WERI-Rb-1 (cell line): ENCODE measurements around the gene ZBED6.
"Not testable (repeated sequence)": the region's sequence is repeated elsewhere in the genome, so short reads cannot be mapped to it uniquely, and the experiment has no call there.

Experiments
- DNase-seq: peaks from one replicate; pipeline ENCODE4 v3.0.0-alpha.2; 2020
- H3K27ac ChIP-seq: fragments of 250-450 bp; sonication (Bioruptor Pico); 2 replicates; pipeline ENCODE4 v1.5.1; 2020; ENCODE audit warnings: mild to moderate bottlenecking, moderate library complexity
- H3K27me3 ChIP-seq: fragments of 250-450 bp; sonication (Bioruptor Pico); 2 replicates; pipeline ENCODE4 v1.5.1; 2021; ENCODE audit warnings: mild to moderate bottlenecking, low read depth, moderate library complexity; ENCODE audit not compliant: insufficient read depth, severe bottlenecking
- H3K36me3 ChIP-seq: fragments of 250-450 bp; sonication (Bioruptor Pico); 2 replicates; pipeline ENCODE4 v1.5.1; 2020; ENCODE audit warnings: mild to moderate bottlenecking, moderate library complexity
- H3K4me3 ChIP-seq: 2 replicates; pipeline ENCODE4 v1.5.1; 2011; ENCODE audit warnings: low read depth, mild to moderate bottlenecking, control low read depth, low read length
- H3K9me3 ChIP-seq: fragments of 250-450 bp; sonication (Bioruptor Pico); 2 replicates; pipeline ENCODE4 v1.5.1; 2021; ENCODE audit warnings: mild to moderate bottlenecking, moderate library complexity; ENCODE audit not compliant: severe bottlenecking
- CTCF ChIP-seq: IDR thresholded peaks from 2 replicates; pipeline ENCODE4 v1.5.1; 2011; ENCODE audit warnings: low read depth, mild to moderate bottlenecking, control low read depth, inconsistent platforms, low read length

Gene ZBED6

GRCh38 chr1:203795441-203796235 is at the start of gene ZBED6, which contains the start of gene ZC3H11A:
Gene ZBED6, plus strand, starts transcription at chr1:203795623. Its CDS starts 1,900 bp downstream, at chr1:203797523.
Gene ZC3H11A, plus strand, starts transcription at chr1:203795623. Its CDS starts 21,448 bp downstream, at chr1:203817071.
- DNase-seq = peak; percentile 100
- TF ChIP-seq CTCF = no peak
- Histone ChIP-seq H3K4me3 (peak within 1 kb of the TSS; percentile 78), H3K27me3 (no peaks in the 10 kb centered on the region), H3K27ac (peak within 1 kb of the TSS; percentile 96), H3K9me3 (no peaks in the 10 kb centered on the region), H3K36me3 (peaks cover 46% of the 10 kb centered on the region)

- no peak for DNase-seq
- TF ChIP-seq CTCF = no peak
- Histone ChIP-seq H3K27ac (no peak overlapping the region), H3K4me3 (no peak overlapping the region), H3K9me3 (peaks cover 2% of the 10 kb centered on the region), H3K27me3 (no peaks in the 10 kb centered on the region), H3K36me3 (no peaks in the 10 kb centered on the region)
These were observed 49.1 kb upstream of the ZBED6 start for GRCh38 chr1:203746281-203746680.

- H3K36me3 ChIP-seq = no peaks in the 10 kb centered on the region
- H3K4me3 ChIP-seq = no peak overlapping the region
- H3K27ac ChIP-seq = no peak overlapping the region
- H3K27me3 ChIP-seq = no peaks in the 10 kb centered on the region
- H3K9me3 ChIP-seq = no peaks in the 10 kb centered on the region
- TF ChIP-seq CTCF = no peak
- DNase-seq = no peak
These were observed 44.4 kb upstream of the ZBED6 start for GRCh38 chr1:203751051-203751450.

GRCh38 chr1:203751618-203752361 is 43.6 kb upstream of the ZBED6 start:
- not testable (repeated sequence) for H3K36me3 ChIP-seq, H3K27ac ChIP-seq, DNase-seq, H3K27me3 ChIP-seq, H3K9me3 ChIP-seq, H3K4me3 ChIP-seq

GRCh38 chr1:203754455-203754864 is 41.0 kb upstream of the ZBED6 start:
- Histone ChIP-seq H3K27me3 (no peaks in the 10 kb centered on the region), H3K27ac (no peak overlapping the region), H3K9me3 (no peaks in the 10 kb centered on the region), H3K36me3 (no peaks in the 10 kb centered on the region), H3K4me3 (no peak overlapping the region)
- no peak for DNase-seq
- no peak for TF ChIP-seq CTCF

- DNase-seq = no peak
- Histone ChIP-seq H3K4me3 (no peak overlapping the region), H3K9me3 (no peaks in the 10 kb centered on the region), H3K36me3 (no peaks in the 10 kb centered on the region), H3K27ac (no peak overlapping the region), H3K27me3 (no peaks in the 10 kb centered on the region)
- TF ChIP-seq CTCF = no peak
These were observed 39.4 kb upstream of the ZBED6 start for GRCh38 chr1:203756036-203756435.

- DNase-seq, H3K4me3 ChIP-seq, H3K27me3 ChIP-seq, H3K36me3 ChIP-seq, H3K27ac ChIP-seq, H3K9me3 ChIP-seq: not testable (repeated sequence)
These were observed 36.7 kb upstream of the ZBED6 start for GRCh38 chr1:203758749-203759148.
